CD4-positive, alpha-beta T cell treated with Interleukin-1 beta for 1 hour (primary cell): ENCODE results near the gene SLC25A11.
"Not testable (repeated sequence)": the region's sequence is repeated elsewhere in the genome, so short reads cannot be mapped to it uniquely, and the experiment has no call there.

Source experiments
- DNase-seq, 2 donors: peaks; one replicate each; pipeline ENCODE4 v3.0.0-alpha.2; 2020 to 2022

SLC25A11 gene

DNA sequence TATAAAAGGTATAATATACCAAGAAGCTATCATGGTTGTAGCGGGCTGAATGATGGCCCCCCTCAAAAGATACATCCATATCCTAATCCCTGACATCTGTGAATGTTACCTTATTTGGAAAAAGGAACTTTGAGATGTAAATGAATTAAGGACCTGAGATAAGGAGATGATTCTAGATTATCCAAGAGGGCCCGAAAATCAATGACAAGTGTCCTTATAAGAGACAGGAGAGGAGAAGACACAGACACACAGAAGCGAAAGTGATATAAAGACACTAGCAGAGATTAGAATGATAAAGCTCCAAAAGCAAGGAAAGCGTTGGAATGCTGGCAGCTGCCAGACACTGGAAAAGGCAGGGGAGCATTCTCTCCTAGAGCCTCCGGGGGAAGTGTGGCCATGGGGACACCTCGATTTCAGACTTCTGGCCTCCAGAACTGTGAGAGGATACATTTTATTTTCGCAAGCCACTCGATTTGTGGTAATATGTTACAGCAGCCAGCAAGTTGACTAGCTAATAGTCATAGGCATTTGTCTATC lies 20.3 kb downstream of the SLC25A11 start:
- DNase-seq: no peak

DNA sequence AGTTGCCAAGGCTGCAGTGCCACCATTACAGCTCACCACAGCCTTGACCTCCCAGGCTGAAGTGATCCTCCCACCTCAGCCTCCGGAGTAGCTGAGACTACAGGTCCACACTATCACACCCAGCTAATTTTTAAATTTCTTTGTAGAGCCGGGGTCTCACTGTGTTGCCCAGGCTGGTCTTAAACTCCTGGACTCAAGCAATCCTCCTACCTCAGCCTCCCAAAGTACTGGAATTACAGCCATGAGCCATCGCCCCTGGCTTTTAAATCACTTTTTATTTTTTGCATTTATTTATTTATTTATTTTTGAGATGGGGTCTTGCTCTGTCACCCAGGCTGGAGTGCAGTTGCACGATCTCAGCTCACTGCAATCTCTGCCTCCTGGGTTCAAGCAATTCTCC lies 25.3 kb downstream of the SLC25A11 start:
- not testable (repeated sequence) for DNase-seq

DNA sequence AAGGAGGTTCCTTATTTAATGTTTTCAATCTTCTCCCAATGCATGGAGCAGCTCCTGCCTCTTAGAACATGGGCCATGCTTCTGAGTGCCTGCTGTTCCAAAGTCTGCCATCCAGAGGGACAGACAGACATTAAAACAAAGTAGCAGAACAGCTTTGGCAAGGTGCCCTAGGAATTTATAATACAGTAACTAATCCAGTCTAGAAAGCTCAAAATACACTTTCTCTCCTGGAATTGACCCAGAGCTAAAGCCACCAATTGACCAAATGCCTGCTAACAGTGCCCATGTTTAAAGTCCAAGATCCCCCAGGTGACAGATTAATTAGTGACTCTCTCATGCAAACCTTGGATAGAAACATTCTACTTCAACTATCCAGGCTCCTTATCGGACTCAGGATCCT lies 25.9 kb downstream of the SLC25A11 start:
- DNase-seq: no peak

DNA sequence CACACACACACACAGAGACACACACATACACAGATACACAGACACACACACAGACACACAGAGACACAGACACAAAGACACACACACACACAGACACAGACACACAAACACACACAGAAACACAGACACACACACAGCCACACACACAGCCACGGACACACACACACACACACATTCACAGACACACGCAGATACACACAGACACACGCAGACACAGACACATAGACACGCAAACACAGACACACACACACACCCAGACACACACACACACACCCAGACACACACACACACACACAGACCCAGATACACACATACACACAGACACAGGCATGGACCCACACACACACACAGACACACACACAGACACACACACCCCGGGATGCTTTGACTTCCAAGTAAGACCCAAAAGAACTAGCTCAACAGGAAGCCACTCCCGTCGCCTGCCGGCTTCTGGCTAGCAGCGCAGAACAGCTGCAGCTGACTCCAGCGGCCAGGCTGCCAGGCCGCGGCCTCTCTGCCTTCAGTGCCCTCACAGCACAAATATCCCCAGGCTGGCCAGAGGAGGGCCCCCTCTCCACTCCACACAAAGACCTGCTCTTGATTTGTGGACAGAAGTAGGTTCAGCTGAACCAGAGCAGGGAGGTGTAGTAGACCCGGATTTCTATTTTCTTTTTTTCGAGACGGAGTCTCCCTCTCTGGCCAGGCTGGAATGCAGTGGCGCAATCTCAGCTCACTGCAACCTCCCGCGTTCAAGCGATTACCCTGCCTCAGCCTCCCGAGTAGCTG lies 30.9 kb downstream of the SLC25A11 start:
- DNase-seq: peak; percentile 82 to 86

DNA sequence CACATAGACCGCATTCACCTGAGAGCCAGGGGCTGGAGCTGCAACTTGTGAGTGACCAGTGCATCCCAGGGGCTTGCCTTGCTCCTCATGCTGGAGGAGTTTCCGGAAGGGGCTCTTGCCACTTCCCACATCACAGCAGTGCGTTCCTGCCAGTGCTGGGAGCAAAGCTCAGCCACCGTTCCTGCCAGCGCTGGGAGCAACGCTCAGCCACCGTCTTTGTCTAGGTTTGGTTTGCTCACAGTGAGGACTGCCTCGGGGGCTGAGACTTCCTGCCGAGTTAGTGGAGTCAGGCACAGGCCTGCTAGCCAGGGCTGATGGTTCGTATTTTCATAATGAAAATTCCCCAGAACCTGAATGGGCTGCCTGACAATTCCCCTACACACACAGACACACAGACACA lies 31.5 kb downstream of the SLC25A11 start:
- no peak for DNase-seq

DNA sequence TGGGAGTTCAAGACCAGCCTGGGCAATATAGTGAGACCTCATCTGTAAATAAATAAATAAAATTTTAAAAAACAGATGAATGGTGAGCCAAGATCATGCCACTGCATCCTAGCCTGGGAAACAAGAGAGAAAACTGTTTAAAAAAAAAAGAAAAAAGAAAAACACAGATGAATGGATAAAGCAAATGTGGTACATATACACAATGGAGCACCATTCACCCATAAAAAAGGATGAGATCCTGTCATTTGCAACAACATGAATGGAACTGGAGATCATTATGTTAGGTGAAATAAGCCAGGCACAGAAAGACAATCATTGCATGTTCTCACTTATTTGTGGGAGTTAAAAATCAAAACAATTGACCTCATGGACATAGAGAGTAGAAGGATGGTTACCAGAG lies 33.2 kb downstream of the SLC25A11 start:
- not testable (repeated sequence) for DNase-seq

DNA sequence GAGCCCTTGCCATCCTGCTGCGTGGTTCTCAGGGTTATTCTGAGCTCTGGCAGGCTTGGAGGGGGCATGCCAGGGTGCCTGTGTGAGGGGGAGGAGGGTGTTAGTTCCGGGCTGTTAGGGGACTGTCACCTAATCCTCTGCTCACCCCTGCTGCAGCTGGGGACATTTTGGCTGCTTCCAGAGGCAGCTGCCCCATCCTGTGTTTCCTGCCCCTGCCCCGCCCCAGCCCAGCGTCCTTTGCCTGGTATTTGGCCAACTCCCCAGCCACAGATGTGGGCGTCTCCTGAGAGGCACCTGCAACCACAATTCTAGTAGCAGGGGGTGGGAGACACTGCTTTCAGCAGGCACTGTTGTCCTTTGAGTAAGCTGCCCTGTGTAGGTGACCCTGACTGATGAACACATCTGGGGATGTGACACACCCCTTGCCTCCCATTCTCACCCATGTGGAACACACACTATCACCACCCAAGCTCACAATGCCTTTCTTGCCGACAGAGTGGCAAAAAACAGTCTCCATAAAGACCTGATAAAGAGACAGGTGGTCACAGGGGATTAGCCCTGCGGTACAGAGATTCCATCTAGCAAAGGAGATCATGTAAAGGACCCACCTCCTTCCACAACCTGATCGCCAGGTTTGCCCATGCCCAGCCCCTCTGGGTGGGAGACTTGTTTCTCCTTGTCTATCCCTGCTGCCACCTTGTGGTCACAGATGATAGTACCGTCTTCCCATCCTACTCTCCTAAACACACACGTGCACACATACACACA lies 36.6 kb downstream of the SLC25A11 start, which contains the start of gene CHRNE:
CHRNE (minus strand) TSS at position 48 of the 768 bp plus-strand sequence; CDS start at position 13, 35 bp downstream.
- peak; percentile 82 to 84 for DNase-seq

DNA sequence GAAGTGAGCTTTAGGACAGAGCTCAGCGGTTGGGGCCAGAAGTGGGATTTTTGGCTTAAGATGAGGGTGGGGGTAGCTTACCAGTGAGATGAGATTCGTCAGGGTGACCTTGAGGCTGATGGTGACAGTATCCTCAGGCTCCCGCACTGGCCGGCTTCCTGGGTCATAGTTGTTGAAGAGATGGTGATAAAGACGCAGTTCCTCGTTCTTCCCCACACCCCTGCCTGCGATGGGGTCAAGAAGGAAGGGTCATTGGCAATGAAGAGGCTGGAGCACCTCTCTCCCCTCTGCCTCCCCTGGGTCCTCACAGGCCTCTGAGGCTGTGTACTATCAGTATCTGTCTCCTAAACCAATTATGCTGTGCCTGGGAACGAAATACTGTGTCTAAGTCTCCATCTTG lies 37.3 kb downstream of the SLC25A11 start:
- no peak for DNase-seq

DNA sequence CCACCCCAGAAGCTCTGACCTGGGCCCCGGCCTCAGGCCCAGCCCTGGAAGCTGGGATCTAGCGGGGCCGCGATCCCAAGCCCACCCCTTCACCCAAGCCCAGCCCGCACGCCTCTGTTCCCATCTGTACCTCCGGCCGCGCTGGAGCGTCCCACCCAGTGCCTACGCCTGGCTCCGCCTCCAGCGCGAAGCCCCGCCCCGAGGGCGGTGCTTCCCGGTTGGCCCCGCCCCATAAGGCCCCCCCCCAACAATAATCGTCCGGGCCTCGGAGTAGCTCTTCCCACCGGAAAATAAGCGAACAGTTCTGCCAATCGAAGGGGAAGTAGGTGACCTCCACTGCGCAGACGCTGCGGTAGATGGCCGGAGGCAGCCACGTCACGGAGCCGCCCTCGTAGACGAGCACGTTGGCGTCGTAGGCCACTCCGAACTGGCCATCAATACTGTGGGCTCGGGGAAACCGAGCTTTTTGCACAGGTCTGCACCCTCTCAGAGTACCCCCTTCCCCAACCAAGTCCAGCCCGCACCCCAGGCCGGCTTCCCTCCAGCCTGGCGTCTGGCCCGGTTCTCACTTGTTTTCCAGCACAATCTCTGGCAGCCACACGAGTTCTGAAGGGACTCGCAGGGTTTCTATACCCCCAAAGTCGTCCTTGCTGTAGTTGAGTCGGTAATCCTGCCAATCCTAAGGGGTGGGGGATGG lies 38.0 kb downstream of the SLC25A11 start:
- DNase-seq: peak; percentile 50 to 74

DNA sequence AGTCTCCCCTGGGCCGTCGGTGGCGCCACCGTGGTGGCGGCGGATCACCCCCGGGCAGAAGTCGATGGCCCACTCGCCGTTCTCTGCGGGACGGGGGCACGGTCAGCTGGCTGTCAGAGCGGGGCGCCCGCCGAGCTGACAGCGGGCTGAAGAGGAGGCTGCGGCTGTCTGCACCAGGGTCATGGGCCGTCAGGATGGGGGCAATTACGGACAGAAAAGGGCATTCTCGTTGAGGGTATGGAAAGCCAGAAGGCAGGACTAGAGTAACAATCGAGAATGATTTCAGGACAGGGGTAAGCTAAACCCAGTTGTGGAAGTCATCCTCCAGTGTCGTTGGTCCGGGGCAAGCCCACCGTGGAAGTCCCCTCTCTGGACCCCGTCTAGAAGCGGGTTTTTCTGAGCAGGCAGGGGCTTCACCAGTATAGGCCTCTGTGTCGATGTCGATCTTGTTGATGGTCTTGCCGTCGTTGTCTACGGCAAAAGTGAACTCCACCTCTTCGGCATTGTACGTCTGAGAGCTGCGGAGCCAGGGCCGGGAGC lies 38.7 kb downstream of the SLC25A11 start:
- no peak for DNase-seq

DNA sequence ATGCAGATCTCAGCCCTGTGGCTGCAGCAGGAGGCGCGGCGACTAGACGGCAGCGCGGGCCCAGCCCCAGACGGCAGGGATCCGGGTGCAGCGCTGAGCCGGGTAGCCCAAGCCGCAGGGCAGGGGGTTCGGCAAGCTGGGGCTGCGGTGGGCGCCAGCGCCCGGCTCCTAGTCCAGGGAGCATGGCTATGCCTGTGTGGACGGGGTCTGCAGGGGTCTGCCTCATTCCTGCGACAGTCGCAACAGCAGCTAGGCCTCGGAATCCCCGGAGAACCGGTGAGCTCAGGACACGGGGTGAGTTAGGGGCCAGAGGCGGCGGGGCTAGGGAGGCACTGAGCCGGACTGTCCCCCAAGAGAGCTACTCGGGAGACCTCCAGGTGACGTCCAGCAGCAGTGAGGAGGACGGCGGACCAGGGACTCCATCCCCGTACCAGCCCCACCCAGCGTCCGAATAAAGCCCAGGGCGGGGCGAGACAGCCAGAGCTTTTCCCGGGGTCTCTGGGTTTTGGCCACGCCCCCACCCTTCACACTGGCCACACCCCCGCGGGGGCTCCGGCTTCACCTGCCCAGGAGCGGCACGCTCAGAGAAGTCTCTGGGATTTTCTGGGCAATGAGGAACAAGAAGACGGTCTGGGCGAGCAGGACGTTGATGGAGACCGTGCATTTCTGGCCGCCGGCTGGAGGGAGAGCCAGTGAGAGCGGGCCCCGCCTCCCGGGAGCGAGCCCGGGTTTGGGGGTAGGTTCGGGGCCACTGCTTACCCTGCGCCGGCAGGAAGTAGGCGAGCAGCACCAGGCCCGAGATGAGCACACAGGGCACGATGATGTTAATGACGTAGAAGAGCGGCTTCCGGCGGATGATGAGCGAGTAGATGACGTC lies 39.4 kb downstream of the SLC25A11 start:
- peak; percentile 82 to 90 for DNase-seq

DNA sequence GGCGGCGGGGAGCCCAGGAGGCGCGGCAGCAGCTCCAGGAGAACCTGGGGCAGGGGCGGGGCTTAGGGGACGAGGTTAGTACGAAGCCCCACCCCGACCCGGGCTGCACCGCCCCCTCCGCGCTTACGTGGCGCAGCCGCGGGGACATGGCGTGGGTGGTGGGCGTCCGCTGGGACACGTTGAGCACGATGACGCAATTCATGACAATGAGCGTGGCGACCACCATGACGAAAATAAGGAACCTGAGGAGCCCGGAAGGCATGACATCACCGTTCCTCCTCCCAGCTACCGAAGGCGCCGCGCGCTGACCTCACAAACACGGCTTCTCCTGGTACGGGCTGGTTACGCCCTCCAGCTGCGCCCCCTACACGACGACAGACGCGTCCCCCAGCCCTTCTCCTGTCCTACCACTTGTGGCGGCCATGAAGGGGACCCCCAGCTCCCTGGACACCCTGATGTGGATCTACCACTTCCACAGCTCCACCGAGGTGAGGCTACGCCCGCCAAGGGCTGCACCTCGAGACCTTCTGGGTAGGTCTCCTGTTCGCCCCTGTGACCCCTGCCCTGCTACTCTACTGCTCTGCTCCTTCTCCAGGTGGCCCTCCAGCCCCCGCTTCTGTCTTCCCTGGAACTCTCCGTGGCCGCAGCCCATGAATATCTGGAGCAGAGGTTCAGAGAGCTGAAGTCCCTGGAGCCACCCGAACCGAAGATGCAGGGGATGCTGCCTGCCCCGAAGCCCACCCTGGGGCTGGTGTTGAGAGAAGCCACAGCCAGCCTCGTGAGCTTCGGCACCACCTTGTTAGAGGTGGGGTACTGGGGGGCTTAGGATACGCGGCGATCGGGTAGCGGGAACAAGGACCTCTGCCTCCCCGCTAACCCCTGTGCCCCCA lies 40.3 kb downstream of the SLC25A11 start, which contains the start of gene C17orf107:
C17orf107 (plus strand) TSS at position 196 of the 890 bp plus-strand sequence; CDS start at position 423, 227 bp downstream.
- DNase-seq: peak; percentile 94 to 97

DNA sequence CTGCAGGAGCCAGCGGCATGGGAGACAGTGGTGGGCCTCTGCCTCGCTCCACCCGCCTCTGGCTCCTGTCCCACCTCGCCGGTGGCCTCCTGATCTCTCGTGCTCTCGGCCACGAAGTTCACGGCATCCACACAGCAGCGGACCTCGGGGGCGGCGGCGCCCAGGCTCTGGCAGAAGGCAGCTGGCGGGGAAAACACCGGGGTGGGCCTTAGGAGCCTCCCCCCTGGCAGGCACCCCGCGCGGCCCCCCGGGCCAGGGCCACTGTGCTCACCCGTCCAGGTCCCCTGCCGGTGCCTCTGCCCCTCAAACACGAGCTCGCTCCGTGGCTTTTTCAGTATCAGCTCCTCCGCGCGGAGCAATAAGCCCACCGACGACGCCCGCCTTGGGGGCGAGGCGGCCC lies 40.9 kb downstream of the SLC25A11 start:
- DNase-seq: peak in 1 of 2 donors; percentile 33

DNA sequence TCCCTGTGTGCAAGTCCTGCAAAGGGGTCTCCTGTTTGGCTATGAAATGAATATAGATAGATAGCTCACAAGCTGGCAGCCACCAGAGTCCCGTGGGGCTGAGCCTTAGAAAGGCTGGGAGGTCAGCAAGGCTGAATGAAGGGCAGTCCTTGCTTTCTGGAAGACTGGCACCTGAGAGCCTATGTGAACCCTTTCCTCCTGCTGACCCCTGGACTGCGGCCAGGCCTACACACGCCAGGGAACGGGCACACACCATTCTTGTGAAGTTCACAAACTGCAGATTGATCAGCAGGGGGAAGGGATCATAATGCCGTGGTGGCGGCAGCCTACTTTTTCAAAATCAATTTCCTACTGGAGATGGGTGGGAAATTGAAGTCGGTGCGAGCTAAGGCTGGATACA lies 41.5 kb downstream of the SLC25A11 start:
- no peak for DNase-seq

DNA sequence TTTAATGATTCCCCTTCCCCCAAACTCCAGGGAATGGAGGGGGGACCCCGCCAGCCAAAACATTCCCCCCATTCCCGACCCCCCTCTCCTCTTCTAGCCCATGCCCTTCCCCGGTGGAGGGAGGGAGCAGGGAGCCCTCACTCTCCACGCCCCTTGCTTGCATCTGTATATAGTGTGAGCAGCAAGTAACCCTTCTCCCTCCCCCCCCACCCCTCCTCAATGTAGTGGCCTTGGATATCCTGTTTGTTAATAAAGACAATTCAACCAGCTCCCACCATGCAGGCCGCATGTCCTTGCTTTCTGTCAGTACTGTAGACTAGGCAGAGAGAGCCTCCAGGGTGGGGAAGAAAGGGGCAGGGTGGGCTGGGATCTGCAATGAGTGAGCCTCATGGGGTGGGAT lies 42.1 kb downstream of the SLC25A11 start:
- no peak for DNase-seq

DNA sequence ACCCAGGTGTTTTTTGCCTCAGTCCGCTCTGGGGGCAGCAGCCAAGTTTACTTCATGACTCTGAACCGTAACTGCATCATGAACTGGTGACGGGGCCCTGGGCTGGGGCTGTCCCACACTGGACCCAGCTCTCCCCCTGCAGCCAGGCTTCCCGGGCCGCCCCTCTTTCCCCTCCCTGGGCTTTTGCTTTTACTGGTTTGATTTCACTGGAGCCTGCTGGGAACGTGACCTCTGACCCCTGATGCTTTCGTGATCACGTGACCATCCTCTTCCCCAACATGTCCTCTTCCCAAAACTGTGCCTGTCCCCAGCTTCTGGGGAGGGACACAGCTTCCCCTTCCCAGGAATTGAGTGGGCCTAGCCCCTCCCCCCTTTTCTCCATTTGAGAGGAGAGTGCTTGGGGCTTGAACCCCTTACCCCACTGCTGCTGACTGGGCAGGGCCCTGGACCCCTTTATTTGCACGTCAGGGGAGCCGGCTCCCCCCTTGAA lies 42.6 kb downstream of the SLC25A11 start:
- DNase-seq: no peak

DNA sequence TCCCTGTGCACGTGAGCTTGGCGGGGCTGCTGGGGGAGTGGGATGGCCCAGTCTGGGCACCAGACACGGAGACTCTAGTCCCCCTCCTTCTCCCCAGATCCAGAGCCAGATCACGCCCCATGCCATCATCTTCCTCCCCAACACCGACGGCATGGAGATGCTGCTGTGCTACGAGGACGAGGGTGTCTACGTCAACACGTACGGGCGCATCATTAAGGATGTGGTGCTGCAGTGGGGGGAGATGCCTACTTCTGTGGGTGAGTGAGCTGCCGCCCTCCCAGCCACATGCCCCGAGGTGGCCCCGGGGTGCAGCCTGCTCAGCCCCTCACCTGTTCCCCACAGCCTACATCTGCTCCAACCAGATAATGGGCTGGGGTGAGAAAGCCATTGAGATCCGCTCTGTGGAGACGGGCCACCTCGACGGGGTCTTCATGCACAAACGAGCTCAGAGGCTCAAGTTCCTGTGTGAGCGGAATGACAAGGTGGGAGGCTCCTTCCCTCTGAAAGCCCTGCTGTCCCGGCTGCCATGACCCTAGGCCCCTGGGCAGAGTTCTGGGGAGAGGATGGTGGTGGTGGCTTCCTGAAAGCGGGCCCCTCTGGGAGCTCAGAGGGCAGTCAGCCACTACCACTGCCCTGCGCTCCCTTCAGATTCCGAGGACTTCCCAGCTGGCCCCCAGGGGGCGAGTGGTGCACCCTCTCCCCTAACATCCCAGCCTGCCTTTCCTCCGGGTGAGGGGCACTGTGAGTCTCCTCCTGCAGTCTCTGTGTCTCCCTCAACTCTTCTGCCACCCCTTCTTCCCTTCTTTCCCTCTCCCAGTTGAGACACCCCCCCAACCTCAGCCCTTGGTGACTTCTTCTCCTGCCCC lies 43.3 kb downstream of the SLC25A11 start:
- DNase-seq: no peak

DNA sequence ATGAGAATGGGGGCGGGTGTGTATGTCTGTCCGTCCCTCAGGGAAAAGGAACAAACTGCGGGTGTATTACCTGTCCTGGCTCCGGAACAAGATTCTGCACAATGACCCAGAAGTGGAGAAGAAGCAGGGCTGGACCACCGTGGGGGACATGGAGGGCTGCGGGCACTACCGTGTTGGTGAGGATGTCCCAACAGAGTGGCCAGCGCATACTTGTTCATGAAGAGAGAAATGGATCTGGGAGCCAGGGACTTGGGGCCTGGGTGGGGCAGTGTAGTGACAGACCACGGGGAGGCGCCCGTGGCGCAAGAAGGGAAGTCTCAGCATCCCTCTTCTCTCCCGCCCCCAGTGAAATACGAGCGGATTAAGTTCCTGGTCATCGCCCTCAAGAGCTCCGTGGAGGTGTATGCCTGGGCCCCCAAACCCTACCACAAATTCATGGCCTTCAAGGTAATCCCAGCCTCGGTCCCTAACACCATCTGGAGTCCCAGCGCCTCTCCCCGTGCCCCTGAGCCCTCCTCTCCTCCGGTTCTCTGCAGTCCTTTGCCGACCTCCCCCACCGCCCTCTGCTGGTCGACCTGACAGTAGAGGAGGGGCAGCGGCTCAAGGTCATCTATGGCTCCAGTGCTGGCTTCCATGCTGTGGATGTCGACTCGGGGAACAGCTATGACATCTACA lies 44.1 kb downstream of the SLC25A11 start:
- no peak for DNase-seq

DNA sequence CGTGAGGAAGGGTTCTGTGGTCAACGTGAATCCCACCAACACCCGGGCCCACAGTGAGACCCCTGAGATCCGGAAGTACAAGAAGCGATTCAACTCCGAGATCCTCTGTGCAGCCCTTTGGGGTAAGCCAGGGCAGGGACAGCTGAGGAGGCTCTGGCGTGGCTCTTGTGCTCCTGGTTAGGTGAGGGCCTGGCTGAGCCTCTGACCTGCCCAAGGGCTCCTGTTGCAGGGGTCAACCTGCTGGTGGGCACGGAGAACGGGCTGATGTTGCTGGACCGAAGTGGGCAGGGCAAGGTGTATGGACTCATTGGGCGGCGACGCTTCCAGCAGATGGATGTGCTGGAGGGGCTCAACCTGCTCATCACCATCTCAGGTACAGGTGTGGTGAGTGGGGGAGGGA lies 44.7 kb downstream of the SLC25A11 start:
- DNase-seq: no peak
